ENCODE measurements around the gene PTPRT.

PTPRT gene

DNA sequence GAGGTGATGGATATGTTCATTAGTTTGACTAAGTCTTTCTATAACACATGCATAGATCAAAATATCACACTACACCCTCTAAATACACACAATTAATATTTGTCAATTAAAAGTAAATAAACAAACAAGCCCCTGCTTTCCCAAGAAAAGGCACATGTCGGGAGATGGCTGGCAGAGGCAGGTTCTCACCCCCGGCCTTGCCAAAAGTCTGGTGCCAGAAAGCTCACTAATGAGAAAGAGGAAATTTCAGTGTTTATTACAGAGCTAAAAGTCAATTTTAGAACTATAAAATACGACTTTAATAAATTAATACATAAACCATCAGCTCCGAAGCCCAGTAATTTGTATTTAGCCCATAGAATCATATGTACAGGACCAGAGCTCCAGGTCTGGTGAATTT is 404.7 kb downstream of the PTPRT start:
- DNase-seq = no peak

DNA sequence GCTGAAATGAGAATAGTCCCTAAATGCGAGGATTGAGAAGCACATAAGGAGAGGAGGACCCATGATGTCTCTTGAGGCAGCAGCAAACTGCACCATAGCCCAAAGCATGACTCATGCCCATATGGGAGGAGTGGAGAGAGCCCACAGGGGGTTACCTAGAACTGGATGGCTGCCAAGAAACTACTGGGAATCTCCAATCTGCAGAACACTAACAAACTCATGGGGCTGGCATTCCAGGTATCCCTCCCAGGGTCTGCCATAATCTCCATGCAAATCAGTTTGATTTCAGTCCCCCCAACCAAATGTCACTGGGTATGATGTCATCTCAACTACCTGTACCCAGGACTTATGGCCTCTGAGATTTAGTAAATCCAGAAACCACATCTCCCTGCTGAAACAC is 410.5 kb downstream of the PTPRT start:
- no peak for DNase-seq

DNA sequence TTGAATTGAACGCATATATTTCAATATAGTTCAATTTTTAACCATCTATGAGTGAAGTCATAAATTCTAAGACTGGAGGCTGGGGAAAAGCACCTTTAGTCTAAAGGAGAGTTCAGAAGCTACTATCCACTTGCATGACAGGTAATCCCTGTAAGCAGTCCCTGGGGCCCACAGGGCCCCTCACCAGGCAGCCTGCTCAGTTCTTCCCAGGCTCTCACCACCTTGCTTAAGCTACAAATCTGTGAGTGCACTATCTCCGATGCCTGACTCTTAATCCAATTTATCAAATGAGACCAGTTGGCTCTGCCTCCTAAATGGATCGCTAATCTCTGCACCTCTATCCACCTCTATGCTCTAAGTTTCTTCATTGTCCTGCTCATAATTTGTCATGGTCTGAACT is 413.8 kb downstream of the PTPRT start:
- no peak for DNase-seq

DNA sequence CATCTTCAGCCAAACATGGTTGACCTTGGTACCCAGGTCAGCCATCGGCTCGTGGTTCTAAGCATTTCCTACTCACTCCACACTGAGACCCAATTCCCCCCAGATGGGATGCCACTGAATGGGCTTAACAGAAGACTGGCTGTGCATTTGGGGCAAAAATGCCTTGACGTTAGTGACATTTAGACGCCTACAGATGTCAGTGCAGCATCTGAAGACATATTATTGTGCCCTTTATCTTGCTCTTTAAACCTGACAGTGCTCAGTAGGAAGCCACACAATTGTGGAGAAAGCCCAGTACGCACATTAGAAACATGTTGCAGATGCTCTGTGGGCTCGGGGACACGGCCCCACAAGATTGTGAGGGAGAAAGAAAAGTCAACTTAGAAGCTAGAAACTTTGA is 414.7 kb downstream of the PTPRT start:
- DNase-seq = no peak

DNA sequence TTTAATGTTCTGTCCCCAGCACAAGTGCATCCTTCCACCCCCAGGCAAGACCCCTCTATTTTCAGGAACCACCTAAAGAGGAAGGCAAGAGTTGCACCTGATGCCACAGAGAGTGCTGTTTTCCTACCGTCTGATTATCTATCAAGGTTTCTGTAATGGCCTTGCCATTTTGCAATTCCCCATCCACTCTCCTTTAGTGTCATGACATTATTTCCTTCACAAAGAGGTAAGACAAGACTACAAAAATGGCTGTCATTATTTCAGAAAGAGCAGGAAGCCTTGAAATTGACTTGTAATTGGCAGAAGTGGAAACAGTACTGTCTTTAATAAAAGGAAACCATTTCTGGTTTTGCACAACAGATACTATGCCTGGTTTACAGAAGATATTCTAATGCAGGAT is 426.7 kb downstream of the PTPRT start:
- DNase-seq = no peak

DNA sequence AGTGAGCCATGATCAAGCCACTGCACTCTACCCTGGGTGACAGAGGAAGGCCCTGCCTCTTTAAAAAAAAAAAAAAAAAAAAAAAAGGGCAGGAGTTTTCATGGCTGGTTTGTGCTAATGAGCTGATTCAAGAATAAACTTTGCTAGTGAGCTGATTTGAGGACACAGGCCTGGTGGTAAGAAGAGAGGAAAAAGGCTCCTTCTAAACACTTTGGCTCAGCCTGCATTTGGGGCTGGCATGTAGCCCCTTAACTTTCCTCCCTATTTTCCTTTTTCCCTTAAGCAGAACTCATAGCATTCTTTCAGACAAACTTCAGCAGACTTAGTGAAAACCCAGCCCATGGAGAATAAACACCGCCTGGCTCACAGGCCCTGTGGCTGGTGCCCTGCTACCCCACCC is 432.7 kb downstream of the PTPRT start:
- DNase-seq = no peak

DNA sequence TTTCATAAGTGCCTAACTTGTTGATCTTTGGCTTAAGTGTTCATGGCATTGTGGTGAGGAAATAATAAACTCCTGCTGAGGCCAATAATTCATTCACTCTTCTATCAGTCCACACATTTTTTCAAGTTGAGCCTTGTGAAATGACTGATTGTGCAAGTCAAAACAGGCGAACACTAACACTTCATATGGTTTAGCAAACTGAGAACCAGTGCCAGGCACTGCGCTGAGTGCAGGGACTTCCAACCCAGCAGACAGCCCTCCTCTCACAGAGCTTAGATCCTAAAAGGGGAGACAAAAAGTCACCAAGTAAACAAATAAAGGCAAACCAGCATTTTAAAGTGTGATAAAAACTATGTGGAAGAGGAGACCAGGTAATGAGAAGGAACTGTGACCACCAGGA is 435.0 kb downstream of the PTPRT start:
- no peak for DNase-seq

DNA sequence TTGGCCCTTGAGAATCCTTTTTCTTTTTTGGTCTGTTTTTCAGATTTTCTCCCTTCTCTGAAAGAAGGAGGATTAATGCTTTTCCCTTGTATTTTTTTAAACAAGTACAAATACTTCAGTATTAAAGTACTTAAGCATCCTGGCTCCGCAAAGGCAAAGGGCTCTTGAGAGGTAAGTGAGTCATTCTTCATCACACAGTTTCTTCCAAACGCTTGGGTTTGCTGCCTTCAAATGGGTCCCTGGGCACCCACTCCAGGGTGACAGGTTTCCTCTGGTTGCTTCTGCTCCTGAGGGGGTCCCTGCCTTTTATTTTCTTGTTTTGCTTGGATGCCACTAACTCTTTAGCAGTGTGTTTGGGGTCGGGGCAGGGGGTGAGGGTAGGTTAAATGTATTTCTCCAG is 437.1 kb downstream of the PTPRT start:
- DNase-seq = no peak

DNA sequence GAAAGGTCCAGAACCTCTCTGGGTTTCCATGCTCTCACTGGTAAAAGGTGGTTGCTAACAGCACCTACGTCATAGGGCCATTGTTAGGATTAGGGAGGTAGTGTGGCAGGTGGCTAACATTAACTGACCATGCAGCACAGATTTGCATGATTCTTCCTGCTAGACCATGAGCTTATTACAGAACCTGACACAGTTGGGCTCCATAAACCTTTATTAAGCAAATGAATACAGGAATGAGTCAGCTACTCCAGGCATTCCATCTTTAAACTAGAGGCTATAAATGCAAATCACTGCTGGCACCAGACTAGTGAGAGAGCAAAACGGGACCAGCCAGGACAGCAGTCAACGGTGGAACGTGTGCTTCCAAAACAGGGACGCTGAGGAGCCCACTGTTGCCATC is 440.1 kb downstream of the PTPRT start:
- DNase-seq = no peak

DNA sequence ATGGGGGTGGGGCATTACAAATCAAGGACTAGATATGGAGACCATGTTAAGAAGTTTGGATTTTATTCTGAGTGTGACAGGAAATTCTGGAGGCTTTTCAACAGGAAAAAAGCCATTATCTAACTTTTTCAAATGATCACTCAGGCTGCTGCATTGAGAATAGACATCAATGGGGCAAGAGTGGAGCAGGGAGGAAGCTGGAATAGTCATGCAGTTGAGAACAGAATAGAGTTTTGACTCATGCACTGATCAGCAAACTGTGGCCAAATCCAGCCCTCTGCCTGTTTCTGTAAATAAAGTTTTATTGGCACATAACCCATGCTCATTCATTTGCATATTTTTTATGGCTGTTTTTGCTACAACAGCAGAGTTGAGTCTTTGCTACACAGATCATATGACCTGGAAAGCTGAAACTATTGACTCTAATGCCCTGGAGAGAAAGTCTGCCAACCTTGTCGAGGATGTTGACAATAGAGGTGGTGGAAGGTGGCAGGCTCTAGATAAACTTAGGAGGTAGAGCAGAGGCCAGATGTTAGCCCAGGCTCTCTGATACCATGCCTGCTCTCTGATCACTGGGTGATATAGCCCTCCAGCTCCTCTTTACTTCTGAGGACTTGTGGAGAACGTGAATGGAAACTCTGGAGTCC is 441.8 kb downstream of the PTPRT start:
- no peak for DNase-seq

DNA sequence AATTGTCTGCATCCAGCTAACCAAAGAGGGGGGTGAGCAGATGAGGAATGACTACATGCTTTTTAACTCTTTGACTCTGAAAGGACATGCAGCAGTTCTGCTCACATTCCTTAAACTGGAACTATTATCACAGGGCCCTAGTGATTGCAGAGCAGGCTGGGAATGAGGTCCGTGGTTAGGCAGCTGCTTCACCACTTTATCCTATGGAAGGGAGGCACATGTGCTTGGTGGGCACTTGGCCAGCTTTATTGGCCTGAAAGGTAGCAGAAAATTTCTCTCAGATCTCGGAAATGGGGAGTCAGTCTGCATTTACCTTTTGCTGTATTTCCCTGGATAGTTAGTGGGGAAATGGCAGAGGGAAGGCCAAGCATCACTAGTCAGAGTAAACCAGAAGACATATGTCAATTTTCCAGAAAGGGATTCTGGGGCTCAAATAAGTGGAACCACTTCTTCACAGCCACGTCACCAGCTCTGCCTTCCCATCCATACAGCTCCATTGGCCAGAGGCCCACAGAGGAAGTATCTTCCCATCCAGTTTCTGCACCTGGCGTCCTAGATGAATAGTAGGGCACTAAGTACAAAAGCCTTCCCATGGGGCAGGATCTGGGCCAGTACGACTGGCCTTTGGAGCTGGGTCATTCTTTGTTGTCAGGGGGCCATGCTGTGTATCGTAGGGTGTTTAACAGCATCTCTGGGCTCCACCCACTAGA is 444.8 kb downstream of the PTPRT start:
- DNase-seq = no peak

DNA sequence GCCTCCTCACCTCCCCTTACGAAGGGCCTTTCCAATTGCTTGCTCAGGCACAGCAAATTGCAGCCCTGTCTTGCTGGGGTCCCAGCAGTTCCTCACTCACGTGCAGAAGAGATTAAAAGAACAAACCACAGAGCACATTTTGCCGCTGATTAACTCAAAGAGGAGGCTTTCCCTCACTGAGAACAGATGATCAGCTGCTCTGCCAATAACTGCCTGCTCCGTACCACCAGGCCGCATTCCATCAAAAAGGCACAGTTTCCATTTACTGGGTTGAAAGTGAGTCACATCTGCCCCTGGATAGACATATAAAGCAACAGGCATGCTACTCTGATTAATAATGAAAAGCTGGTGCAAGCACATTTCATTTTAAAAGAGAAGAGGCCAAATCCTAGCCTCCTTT is 446.8 kb downstream of the PTPRT start:
- DNase-seq = no peak

DNA sequence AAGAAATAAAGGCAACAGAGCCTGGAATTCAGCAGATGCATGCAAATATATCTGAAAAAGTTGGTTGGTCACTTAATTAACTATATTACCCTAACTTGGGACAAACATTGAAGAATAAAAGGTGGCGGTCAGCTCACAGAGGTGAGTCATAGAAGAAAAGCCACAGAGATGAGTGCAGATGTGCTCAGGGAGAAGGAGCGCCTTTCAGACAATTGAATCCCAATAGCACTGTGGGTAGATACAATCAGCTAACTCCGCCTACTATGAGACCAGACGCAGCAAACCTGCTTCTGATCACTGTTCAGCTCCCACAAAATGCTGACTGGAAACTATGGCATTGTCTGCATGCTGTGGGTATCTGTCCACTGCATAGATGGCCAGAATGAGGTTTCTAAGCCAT is 447.8 kb downstream of the PTPRT start:
- DNase-seq = no peak

DNA sequence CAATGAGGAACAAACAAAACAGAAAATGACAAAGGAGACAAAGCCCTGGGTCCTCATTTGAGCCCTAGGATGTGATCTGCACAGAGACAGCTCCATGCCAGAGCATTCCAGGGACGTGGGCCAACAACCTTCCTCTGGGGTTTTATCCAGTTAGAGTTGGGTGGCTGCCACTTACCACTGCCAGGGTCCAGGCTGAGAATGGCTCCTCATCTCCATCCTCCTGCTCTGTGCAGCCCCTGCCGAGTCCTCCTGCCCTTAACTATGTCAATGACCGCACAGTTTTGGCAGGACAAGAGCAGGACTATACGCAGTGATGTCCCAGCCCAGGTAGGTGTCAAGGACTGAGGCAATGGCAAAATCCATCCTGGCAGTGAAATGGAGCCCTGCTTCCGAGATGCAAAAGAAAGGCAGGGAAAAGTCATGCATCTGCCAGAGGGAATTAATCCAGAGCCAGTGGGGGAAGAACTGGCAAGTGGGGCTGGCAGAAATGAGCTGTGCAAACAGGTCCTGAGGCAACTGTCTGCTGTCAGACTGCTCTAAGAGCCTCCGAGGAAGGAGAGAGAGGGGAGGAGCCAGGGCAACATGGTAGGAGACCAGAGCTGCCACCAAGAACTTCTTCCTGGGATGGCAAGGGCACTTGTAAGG is 449.4 kb downstream of the PTPRT start:
- no peak for DNase-seq

DNA sequence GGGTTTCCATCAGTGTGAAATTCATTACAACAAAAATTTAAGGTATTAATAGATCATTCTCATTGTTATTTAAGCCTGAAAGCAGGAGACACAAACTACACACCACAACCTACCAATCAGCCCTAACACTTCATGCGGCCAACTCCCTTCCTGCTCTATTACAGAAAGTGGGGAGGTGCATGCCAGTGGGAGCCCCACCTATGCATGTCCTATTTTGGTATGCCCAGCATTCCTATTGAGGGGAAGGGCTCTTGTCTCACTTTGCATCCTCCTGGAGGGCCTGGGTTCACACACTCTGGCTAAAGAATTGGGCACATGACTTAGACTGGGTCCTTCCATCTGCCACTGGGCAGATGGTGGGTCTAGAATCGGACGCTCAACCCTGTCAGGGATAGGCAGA is 450.0 kb downstream of the PTPRT start:
- DNase-seq = no peak

DNA sequence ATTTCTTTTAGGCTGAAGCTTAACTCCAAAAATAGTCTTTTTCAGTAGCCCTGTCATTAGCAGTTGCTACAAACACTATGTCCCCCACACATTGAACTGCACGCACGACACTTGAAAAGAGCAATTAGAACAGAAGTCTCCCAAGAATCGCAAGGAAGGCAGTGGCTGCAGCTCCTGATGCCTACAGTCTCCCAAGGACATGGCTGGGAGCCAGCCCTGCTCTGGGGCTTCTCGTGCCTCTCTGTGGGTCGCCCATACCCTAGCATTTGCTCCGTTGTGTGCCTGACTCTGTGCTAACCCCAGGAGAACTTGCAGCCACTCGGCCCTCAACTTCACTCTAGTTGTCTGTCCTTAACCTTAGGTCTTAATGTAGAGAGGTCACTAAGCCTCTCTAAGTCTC is 454.2 kb downstream of the PTPRT start:
- DNase-seq = no peak

DNA sequence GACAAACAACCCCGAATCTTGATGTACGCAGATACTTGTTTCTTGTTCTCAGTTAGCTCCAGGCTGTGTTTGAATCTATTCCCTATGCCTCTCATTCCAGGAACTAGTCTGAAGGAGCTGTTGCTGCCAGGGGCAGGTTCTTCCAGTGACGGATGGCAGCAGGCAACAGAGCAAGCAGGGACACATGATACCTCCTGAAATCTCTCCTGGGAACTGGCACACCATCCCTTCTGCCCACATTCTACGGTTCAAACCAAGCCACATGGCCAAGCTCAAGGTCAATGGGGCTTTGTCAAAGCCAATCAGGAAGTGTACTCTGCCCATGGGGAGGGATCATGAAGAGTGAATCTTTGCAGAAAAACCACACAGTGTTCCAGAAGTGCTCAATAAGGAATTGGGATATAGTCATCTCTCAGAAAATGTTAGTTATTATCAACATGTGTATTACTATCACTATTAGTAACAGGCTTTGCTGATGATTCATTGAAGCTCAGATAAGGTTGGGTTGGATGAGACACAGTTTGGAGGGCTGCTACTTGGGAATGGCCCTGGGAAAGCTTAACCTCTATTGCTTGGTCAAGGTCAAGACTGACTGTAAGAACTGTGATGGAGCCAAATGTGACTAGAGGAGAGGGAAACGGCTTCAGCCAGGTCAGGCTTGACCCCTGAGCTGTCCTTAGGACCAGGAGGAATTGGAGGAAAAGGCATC is 454.9 kb downstream of the PTPRT start:
- no peak for DNase-seq

DNA sequence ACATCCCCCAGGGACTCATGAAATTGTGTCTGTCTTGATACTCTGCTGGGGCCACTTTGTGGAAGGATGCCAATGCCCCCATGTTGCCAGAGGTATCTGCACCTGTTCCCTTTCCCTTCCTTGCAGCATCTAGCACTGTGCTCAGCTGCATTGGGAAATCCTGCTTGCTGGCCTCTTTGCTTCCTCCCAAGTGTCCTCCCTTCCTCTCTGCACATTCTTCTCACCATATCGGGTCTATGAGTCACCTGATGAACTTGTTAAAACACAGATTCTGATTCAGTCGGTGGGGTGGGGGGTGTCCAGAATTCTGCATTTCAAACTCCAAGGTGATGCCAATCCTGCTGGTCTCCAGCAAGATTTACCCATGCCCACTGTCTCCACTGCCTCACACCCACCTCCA is 467.8 kb downstream of the PTPRT start:
- DNase-seq = no peak

DNA sequence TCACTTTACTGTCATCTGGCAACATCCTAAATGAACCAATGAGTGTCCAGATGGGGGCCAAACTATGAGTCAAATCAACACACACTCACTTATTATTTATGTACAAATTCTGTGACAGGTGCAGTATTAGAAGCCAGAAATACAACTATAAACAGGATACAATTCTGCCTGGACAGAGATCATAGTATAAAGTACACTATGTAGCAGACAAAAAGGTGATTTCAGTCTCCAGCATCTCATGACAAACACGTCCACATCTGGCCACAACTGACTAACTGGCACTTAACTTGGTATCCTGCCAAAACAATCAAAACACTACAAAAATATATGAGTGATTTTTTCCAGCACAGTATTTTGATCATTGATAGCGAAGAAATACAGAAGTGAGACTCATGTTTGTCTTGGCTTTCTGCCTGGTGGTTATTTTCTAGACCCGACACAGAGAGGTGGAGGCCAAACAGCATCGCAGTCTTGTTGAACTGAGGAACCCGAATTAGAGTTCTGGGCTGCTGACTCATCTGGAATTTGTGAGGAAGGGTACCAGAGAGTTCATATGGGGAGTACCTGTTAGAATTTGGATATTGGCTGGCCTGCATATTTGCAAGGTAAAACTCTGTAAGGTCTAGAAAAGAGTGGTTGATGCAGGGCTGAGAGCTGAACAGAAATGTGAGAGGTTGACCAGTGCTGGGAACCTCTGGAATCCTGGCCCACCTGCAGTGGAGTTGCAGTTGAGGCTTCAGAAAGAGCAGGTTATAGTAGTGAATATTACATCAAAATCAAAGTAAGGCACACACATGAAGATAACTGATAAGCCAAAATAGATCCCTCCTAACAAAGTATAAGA is 475.2 kb downstream of the PTPRT start:
- no peak for DNase-seq

DNA sequence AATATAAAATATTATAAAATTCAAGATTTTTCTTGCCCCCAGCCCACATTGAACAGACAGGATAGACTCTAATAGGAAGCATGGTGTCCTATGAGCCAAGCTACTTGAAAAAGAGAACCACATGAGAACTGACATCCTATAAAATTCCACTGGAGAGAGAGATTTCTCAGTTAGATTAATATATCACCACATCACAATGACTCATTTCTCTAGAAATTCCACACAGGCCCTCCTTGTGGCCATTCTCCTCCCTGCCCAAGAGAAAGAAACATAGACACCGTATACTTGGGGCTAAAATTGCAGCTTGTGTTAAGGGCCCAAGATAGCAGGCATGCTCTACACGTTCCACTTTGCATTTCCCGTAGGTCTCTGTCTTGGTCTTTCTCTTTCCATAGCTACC is 481.4 kb downstream of the PTPRT start:
- no peak for DNase-seq

DNA sequence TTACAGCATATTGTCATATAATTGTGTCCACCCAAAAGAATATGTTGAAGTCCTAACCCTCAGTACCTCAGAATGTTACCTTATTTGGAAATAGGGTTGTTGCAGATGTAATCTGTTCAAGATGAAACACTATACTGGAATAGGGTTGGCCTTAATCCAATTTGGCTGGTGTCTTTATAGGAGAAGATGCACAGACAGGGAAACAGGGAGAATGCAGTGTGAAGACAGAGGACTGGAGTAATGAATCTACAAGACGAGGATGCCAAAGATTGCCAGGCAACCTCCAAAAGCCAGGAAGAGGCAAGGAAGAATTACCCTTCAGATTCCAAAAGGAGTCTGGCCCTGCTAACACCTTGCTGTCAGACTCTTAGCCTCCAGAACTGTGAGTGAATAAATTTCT is 482.9 kb downstream of the PTPRT start:
- DNase-seq = no peak

DNA sequence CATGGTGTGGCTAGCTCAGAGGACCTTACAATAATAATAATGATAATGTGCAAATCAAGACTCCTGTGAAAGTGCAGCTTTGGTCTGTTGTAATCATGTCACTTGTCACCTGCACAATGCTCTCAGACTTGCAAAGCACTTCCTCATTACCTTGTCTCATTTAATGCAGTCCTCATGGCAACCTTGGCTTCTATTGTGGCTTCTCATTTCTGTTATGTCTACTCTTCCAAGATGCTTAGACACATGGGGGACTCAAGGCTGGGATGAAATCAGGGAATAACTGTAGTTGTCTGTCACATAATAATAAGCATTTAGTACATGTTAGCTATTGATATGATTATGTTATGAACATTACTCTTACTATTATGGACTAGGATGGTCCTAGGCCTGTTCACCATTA is 484.2 kb downstream of the PTPRT start:
- DNase-seq = no peak

DNA sequence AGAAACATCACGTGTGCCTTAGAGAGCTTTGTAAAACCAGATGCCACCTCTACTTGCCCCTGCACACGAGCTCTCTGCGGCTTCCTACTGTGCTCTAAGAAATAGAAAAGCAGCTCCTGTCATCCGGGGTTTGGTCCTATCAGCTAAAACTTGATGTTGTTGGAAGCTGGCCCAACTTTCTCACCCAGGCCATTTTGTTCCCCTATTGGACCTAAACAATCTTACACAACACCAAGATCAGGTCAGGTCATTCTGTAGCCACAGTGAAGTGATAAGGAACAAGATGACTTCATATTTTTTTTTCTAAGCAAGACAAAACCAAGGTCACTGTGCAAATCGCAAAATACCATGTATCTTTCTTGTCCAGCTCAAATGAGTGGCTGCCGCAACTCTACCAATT is 486.0 kb downstream of the PTPRT start:
- no peak for DNase-seq
